Activated naive CD4-positive, alpha-beta T cell treated with Interleukin-2 at 50 U/mL for 16 hours (primary cell): ENCODE data around the gene ACTR5.
"Not testable (repeated sequence)": the region's sequence is repeated elsewhere in the genome, so short reads cannot be mapped to it uniquely, and the experiment has no call there.

Source experiments
- DNase-seq: peaks from one replicate; pipeline ENCODE4 v3.0.0-alpha.2; 2020

Gene ACTR5

DNA sequence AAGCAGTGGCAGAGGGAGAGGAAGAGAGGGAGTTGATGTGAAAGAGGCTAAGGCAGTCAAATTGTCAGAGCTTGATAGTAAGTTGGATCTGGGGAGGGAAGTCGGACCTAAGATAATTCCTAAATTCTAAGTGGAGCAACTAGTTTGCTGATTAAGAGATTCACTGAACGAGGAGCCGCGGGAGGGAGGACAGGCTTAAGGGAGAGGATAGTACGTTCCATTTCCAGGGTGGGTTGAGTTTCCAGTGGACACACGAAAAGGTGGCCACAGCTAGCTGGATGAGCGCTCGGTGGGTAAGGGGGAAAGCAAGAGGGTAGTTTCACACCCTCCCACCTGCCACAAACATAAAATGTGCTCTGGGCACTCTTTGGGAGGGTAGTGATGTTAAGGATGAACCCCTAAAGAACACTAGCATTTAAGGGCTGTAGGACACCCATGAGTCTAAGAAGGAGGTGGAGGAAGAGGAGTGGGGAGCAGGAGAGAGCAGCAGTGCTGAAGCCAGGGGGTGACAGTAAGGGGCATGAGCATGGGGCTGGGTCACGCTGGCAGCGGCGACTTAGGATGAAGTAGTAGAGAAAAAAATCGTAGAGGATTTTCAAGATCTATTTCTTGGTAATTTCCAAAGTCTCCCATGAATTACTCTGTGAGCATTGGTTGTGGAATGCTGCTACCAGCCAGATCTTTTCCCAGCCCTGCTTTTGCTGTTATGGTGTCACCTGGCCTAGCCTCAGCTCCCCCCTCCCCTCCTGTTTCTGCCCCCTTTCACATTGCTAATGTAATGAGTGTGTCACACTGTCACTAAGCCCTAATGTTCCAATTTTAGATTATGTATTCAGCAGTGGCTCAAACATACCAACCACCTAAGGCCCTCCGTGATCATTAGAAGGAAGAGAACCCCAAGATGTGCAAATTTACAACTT, 21.4 kb downstream of the ACTR5 start:
- no peak for DNase-seq

DNA sequence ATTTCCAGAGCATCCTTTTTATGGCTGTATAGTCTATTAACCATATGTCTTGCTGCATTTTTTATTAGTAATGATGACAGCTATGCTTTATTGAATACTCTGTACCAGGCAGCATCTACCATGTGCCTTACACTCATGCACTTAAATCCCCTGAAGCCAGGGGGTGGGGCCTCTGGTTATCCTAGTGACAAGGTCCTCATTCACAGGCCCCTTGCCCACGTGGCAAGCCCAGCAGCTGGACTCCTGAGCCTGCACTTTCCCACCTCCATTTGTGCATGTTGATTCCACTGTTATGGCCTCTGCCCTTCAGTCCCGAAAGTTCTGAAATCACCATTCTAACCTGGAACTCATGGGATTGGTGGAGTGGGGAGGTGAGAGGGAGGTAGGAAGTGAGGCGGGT, 22.3 kb downstream of the ACTR5 start:
- DNase-seq: no peak

DNA sequence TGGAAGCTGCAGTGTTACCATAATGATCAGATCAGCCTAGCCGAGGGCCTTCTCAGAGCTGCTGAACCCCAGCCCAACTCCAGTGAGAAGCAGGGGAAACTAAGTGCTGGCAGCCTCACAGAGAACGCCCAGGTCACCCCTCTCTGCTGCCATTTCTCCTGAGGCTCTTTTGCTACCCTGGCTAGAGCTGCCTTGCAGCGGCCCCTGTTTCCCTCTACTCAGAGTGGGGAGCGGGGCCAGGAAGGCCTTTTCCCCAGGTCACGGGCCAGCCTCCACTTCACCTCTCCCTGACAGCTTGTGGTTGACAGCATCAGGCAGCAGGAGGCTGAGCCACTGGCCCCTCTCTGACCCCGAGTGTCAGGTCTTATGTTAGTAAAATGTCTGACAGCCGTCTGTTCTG, 22.7 kb downstream of the ACTR5 start:
- no peak for DNase-seq

DNA sequence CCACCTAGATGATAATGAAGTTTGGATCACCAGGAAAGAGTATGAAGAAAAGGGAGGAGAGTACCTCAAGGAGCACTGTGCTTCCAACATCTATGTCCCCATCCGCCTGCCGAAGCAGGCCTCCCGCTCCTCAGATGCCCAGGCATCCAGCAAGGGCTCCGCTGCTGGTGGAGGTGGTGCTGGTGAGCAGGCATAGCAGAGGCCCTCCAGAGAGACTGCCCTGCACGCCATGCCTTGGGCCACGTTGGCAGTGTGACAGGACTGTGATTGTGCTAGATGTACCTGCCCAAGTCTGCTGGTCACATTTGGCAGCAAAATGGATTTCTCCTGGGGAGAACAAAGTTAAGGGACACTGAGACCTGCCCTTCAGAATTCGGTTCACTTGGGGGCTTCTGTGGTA, 23.4 kb downstream of the ACTR5 start:
- no peak for DNase-seq

DNA sequence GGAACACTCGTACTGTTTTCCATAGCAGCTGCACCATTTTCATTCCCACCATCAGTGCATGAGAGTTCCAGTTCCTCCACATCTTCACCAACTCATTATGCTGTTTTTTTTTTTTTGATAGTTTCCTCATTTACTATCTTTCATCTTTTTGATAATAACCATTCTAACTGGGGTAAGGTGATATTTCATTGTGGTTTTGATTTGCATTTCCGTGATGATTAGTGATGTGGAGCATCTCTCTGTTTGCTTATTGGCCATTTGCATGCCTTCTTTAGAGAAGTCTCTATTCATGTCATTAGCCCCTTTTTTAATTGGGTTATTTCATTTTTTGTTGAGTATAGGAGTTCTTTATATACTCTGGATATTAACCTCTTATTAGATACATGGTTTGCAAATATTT, 25.9 kb downstream of the ACTR5 start:
- no peak for DNase-seq

DNA sequence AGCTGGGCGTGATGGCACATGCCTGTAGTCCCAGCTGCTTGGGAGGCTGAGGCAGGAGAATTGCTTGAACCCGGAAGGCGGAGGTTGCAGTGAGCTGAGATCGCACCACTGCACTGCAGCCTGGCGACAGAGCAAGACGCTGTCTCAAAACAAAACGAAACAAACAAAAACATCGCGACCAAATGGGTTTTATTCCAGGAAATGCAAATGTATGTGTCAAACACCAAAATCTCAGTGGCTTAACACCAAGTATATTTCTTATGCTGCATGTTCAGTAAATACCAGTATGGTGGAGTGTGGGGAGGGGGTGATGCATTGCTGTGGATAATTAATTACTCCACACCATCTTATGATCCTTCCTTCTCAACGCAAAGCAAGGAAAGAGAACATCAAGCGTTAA, 28.1 kb downstream of the ACTR5 start:
- no peak for DNase-seq

DNA sequence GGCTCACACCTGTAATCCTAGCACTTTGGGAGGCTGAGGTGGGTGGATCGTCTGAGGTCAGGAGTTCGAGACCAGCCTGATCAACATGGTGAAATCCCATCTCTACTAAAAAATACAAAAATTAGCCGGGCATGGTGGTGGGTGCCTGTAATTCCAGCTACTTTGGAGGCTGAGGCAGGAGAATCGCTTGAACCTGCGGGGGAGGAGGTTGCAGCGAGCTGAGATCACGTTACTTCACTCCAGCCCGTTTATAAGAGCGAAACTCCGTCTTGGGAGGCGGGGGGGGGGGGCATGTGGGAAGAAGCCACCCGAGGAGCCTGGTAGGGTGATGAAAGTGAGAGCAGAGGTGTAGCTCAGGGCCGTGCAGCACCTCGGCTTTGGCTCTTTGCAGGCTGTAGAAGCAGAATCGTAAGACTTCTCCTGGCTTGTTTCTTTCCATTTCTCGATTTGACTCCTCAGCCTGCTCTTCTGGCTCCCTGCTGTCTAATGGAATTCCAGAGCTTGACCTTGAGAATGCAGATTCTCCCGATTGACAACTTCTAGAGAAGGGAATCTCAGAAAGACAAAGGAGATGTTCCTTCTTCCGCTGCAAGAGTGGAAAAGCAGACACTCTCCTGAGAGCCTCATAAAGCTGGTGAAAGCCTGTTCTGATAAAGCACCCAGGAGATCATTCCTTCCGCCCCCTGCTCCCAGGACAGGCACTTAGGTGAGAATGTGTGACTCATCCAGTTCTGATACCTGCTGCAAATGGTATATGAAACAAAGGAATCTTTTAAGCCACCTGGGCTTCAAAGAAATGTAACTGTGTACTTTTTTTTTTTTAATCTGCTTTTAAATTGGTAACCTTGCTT, 31.2 kb downstream of the ACTR5 start:
- DNase-seq: no peak

DNA sequence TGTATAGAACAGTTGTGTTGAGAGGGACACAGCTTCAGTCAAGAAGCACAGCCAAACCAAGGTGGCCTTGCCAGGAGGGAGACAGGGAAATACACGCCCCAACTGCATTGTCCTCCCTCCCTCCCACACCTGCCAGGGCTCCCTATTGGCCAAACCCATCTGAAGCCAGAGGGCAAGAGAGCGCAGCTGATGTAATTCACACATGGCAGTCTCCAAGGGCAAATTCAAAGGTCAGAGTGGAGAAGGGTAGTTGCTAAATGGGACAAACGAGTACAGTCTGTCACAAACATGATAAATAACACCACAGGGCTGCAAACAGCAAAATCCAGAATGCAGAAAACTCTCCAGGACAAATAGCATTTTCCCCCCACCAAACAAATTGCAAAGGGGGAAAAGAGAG, 34.0 kb downstream of the ACTR5 start:
- DNase-seq: no peak

DNA sequence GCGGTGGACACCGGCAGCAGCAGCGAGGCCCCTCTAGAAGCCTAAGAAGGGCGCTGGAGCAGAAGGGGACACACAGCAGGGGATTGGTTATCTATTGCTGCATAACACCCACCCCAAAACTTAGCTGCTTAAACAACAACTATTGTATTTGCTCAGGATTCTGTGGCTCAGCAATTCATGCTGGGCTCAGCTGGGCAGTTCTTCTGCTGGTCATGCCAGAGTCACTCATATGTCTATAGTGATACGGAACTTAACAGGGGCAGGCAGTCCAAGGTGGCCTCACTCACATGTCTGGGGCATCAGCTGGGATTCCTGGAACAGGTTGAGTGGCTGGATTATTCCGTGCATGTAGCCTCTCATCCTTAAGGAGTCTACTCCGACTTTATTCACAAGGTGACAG, 39.6 kb downstream of the ACTR5 start:
- no peak for DNase-seq

DNA sequence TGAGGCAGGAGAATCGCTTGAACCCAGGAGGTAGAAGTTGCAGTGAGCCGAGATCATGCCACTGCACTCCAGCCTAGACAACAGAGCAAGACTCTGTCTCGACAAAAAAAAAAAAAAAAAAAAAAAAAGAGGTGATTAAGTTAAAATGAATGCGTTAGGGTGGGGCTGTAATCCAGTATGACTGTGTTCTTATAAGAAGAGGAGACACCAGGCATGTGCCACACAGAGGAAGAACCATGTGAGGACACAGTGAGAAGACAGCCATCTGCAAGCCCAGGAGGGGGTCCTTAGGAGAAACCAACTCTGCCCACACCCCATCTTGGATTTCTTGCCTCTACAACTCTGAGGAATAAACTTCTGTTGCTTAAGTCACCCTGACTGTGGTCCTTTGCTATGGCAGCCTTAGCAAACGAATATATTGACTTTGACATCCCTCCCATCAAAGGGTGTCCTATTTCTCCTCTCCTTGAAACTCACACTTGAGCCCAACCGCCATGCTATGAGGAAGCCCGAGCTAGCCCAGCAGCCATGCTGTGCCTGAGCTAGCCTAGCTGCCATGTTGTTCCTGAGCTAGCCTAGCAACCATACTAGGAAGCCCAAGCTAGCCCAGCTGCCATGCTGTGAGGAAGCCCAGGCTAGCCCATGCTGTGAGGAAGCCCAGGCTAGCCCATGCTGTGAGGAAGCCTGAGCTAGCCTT, 41.4 kb downstream of the ACTR5 start:
- DNase-seq: no peak

DNA sequence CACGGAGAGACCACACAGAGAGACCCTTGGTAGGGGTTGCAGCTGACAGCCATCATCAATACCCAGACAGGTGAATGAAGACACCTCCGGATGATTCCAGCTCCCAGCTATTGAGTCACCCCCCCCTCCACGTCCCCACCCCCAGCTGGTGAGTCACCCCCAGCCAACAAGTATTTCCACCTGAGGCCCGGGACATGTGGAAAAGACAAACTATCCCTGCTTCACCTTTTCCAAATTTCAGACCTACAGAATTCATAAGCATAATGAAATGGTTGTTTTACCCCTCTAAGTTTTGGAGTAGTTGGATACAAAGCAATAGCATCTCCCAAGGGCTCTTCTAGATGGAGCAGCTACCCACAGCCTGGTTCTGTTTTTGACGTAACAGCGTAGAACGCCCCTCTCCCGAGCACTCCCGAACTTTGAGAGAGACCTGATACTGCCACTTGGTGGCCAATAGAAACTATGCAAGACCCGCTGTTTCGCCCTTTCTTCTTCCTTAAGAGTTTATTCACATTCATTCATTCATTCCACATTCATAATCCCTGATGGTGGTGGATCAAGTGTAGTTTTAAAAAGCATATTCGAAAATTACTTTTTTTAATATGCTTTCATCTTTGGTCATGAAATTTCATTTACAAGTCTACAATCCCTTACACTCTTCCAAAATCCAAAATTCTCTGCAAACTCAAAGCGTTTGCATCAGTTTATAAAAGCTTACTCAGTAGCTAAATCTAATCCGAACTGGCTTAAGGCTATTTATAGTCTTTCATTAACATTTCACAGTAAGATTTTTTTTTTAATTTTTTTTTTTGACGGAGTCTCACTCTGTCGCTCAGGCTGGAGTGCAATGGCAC, 42.2 kb downstream of the ACTR5 start:
- DNase-seq: no peak

DNA sequence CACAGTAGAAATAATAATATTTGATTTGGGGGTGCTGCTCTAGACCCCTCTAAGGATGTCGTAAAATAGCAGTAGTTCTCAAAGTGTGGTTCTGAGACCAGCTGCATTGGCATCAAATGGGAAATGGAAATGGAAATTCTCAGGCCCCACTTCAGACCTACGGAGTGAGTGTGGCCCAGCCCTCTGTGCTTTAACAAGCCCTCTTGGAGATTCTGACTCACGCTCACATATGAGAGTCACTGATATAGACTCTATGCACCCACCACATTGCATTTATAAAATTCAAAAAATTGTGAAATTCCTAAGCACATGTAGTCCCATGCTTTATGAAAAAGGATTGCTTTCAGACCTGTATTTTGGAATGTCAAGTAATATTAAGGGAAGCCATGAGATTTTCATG, 43.0 kb downstream of the ACTR5 start:
- no peak for DNase-seq

DNA sequence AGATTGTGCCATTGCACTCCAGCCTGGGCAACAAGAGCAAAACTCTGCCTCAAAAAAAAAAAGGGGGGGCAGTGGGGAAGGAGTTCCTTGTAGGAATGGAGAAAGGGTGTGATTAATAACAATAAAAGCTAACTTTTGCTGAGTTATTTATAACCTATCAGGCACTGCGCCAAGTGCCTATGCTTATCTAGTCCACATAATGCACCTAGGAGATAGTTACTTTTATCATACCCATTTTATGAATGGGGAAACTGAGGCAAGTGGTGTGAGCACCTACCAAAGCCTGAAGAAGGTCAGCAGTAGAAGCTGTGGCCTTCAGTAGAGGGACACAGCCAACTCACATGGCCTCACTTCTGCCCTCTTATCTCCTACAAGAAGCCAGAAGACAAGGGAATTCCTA, 43.7 kb downstream of the ACTR5 start:
- no peak for DNase-seq

DNA sequence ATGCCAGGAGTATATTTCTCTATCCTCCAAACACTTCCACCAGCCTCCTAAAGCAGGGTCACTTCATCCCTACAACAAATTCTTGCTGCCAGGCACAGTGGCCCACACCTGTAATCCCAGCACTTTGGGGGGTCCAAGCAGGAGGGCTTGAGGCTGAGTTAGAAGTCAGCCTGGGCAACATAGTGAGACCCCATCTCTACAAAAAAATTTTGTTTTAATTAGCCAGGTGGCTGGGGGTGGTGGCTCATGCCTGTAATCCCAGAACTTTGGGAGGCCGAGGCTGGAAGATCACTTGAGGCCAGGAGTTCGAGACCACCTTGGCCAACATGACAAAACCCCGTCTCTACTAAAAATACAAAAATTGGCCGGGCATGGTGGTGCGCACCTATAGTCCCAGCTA, 45.8 kb downstream of the ACTR5 start:
- DNase-seq: not testable (repeated sequence)

DNA sequence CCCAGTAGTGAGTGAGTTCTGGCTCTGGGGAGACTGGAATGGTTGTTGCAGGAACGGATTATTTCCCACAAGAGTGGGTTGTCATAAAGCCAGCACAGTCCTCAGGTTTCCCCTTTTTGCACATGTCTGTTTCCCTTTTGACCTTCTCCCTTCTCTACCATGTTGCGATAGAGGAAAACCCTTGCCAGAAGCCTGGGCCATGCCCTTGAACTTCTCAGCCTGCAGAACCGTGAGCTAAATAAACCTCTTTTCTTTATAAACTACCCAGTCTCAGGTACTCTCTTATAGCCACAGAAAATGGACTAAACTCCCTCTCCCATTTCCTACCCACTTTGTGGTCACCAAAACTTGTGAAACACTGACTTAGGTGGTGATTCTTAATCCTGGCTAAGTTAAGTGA, 50.0 kb downstream of the ACTR5 start:
- DNase-seq: no peak

DNA sequence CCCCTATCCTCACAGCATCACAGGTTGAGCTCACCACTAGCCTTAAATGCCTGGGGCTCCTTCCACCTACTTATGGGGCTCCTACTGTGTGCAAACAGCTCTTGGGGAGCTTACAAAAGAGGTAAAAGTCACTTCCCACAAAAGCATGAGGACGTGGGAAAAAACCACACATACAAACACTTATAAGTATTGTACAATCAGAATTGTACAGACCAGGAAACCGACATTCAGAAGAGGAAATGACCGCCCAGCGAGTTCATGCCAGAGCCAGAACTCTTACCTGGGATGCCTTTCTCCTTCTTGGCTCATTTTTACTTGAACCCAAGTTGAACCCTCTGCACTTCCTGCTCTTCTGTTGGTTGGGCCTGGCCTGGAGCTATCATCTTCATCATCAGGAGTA, 50.9 kb downstream of the ACTR5 start:
- no peak for DNase-seq

DNA sequence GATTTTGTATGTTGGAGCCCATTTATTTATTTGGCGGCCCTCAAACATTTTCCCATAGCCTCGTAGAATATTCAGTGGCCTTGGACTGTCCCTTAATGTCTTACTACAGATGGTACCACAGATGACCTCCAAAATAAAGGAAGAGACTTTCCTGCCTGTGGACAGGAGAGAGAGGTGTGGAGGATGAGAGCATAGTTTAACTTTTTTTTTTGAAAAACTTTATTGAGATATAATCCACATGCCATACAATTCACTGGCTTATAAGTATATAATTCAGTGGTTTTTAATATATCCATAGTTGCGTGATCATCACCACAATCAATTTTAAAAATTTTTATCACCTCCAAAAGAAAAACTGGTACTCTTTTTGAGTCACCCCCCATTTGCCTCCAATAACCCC, 52.6 kb downstream of the ACTR5 start:
- no peak for DNase-seq

DNA sequence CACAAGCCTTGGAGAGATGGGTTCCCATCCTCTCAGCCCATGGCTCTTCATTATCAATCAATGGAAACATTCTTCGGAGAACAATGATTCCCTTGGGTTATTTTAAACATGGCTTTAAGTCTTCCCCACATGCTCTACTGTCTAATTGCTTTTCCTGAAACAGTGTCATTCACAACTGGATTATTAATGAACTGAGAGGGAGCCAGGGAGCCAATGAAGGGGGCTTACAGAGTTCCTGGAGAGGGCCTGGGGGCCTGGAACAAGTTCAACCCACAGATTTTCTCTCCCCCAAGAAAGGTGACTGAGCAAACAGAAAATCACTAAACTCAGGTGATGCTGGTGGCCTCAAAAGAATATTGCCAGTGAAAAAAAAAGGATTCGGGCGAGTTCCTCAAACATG, 56.0 kb downstream of the ACTR5 start:
- DNase-seq: no peak

DNA sequence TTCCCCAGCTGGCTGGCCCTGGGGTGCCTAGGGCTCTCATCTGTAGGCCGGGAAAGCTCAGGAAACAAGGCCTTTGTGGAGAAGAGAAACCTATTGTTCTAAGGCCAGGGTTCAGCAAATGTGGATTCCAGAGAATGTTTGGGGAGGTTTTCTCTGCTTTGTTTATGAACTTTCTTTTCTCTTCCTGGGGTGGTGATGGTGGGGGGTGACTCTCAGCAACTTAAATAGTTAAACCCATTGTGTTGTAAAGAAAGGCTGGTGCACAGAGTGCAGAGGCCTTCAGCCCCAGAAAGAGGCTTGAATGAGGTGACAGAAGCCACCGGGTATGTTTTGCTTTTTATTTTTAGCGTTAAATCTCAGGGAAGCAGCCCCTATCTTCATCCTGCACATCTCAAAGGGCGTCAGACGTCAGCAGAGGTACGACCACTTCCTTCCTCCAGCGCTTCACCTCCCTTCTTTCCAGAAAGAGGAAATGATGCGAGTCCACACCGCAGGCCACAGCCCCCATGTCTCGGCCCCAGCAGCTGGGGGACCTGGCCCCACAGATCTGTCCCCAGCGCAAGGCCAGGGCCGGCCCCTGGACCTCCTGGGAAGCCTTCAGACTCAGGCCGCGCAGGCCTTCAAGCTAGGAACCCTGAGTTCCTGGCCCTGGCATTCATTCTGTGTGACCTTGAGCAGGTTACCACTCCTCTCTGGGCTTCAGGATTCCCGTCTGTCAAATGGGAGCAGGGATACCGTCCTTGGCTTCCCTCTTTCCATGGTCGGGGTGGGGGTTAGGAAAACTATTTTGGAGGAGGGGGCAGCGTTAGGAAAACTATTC, 56.6 kb downstream of the ACTR5 start:
- DNase-seq: peak; percentile 66

DNA sequence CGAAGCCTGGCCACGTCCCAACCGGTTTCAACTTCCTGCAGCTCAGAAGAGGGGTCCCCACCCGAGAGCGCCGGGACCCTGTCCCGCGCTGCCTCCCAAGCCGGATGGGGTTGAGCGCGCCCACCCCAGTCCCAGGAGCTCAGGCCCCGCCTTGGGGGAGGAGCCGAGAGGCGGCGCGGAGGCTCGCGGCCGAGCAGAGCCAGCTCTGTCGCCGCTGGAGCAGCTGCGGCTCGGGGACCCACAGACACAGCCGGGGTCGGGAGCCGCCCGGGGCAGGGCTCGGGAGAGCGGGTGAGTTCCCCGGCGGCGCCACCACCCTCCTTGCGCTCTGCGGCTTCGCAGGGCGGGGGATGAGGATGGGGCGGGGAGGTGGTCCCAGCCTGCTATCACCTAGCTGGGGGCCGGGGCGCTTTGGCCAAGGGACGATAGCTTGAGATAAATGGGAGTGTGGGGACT, 57.3 kb downstream of the ACTR5 start, which contains the start of gene PPP1R16B:
PPP1R16B (plus strand) TSS at position 196 of the 456 bp plus-strand sequence. CDS start 30,229 bp downstream, outside the sequence.
- DNase-seq: peak; percentile 80
